Astrocyte (in vitro differentiated cells and primary cell): ENCODE data around the gene YBX2.

Source experiments
- CTCF ChIP-seq: IDR thresholded peaks from 2 replicates; pipeline ENCODE4 v1.5.1; 2011; ENCODE audit warnings: low read depth, mild to moderate bottlenecking, inconsistent platforms, low read length, moderate library complexity; ENCODE audit not compliant: insufficient read depth
- EZH2 ChIP-seq: IDR thresholded peaks from 2 replicates; pipeline ENCODE4 v1.6.1; 2012; ENCODE audit warnings: mild to moderate bottlenecking, low read length, inconsistent platforms; ENCODE audit not compliant: insufficient read depth

DNA sequence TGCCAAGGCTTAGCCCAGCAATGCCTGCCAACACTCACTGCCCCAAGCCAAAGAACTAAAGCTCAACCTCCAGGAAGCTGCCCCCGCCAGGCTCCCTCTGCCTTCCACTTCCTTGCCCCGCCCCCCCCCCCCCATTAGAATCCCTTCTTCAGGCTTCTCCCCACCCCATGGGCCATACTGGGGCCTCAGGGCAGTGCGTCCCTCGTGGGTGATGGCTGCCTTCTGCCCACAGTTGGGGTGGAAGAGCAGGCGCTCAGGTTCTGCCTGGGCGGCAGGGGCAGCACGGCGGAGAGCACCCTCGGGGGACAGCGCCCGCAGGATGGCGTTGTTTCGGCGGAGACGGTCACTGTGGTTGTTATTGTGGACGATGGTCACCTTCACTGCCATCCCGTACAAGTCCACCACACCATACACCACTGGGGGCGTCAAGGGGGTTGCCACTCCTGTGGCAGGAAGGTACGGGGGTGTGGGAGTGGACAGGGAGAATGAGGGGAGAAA, 30.6 kb upstream of the YBX2 start:
- TF ChIP-seq CTCF (no peak), EZH2 (no peak)
